PC-3 (cell line): ENCODE results near the gene ST3GAL4.

Experiments
- EZH2 ChIP-seq: fragments of 300-600 bp; sonication (generic); IDR thresholded peaks from one replicate; pipeline ENCODE4 v1.6.1; 2017; ENCODE audit warnings: antibody characterized with exemption, mild to moderate bottlenecking, low read length; ENCODE audit not compliant: unreplicated experiment
- EZH2phosphoT487 ChIP-seq: fragments of 300-600 bp; sonication (generic); IDR thresholded peaks from 2 replicates; pipeline ENCODE4 v1.6.1; 2018; ENCODE audit warnings: mild to moderate bottlenecking, antibody characterized with exemption, low read length, borderline replicate concordance
- TF ChIP-seq, protein P1 (sequence below): fragments of 300-600 bp; sonication (generic); conservative IDR thresholded peaks from 2 replicates; pipeline ENCODE4 v1.5.1; 2017; ENCODE audit warnings: antibody characterized with exemption, low read depth, mild to moderate bottlenecking, low read length

DNA sequence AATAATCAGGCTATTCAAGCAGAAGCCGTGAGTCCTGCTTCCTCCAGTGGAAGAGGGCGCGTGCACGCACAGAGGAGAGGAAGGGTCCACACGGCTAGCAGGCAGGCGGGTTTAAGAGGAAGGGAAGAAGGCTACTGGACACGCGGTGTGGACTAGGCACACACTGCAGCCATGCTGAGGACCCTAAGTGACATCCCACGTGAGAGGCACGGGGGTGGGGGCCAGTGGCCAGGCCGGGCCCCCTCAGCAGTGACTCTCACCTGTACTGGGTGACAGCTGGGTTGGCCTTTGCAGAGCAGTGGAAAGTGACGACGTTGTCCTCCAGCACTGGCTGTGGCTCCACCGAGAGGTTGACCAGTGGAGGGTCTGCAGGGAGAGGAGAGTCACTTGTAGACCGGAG lies 100.6 kb downstream of the ST3GAL4 start:
- TF ChIP-seq EZH2 = no peak
- TF ChIP-seq, protein P1, sequence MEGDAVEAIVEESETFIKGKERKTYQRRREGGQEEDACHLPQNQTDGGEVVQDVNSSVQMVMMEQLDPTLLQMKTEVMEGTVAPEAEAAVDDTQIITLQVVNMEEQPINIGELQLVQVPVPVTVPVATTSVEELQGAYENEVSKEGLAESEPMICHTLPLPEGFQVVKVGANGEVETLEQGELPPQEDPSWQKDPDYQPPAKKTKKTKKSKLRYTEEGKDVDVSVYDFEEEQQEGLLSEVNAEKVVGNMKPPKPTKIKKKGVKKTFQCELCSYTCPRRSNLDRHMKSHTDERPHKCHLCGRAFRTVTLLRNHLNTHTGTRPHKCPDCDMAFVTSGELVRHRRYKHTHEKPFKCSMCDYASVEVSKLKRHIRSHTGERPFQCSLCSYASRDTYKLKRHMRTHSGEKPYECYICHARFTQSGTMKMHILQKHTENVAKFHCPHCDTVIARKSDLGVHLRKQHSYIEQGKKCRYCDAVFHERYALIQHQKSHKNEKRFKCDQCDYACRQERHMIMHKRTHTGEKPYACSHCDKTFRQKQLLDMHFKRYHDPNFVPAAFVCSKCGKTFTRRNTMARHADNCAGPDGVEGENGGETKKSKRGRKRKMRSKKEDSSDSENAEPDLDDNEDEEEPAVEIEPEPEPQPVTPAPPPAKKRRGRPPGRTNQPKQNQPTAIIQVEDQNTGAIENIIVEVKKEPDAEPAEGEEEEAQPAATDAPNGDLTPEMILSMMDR = no peak
- TF ChIP-seq EZH2phosphoT487 = no peak
